GM06990 (cell line): ENCODE data around the gene PVRIG.
"Not testable (repeated sequence)": the region's sequence is repeated elsewhere in the genome, so short reads cannot be mapped to it uniquely, and the experiment has no call there.

Experiments
- DNase-seq: peaks from one replicate; pipeline ENCODE4 v3.0.0-alpha.2; 2011; ENCODE audit not compliant: insufficient read length; ENCODE audit errors: extremely low read depth
- H3K27me3 ChIP-seq: replicated peaks from 2 replicates; pipeline ENCODE4 v1.6.0; 2011; ENCODE audit warnings: low read length; ENCODE audit not compliant: control insufficient read depth, insufficient read depth
- H3K36me3 ChIP-seq: 2 replicates; pipeline ENCODE4 v1.5.1; 2011; ENCODE audit warnings: low read length; ENCODE audit not compliant: control insufficient read depth, insufficient read depth
- H3K4me3 ChIP-seq: replicated peaks from 2 replicates; pipeline ENCODE4 v1.5.1; 2011; ENCODE audit warnings: low read depth, mild to moderate bottlenecking, control low read depth, low read length
- CTCF ChIP-seq: IDR thresholded peaks from 2 replicates; pipeline ENCODE4 v1.5.1; 2011; ENCODE audit warnings: low read length, control low read depth, mild to moderate bottlenecking, inconsistent platforms; ENCODE audit not compliant: insufficient read depth, poor library complexity, severe bottlenecking

Gene PVRIG

GRCh38 chr7:100219801-100220585 lies at the start of gene PVRIG:
PVRIG (plus strand) TSS chr7:100219949; CDS start chr7:100219971, 22 bp downstream.
- not testable (repeated sequence) for H3K27me3 ChIP-seq
- peak within 1 kb of the TSS; percentile 79 for H3K4me3 ChIP-seq
- DNase-seq, result peak; percentile 51

GRCh38 chr7:100170101-100170897 lies 49.5 kb upstream of the PVRIG start:
- peaks cover 1% of the 10 kb centered on the region for H3K27me3 ChIP-seq
- no peak overlapping the region for H3K4me3 ChIP-seq
- DNase-seq, result no peak
- no peak for TF ChIP-seq CTCF
- no peaks in the 10 kb centered on the region for H3K36me3 ChIP-seq

More at GRCh38 chr7:100219801-100220585, at the start of gene PVRIG:
- H3K36me3 ChIP-seq, result peaks cover 17% of the 10 kb centered on the region

GRCh38 chr7:100171087-100171681 lies 48.6 kb upstream of the PVRIG start:
- TF ChIP-seq CTCF, result no peak
- H3K27me3 ChIP-seq, result peaks cover 1% of the 10 kb centered on the region
- no peaks in the 10 kb centered on the region for H3K36me3 ChIP-seq
- DNase-seq, result no peak
- peak overlapping the region; percentile 37 for H3K4me3 ChIP-seq

- TF ChIP-seq CTCF, result no peak
- Histone ChIP-seq H3K4me3 (peak overlapping the region; percentile 37; the same call in 1 of the 2 replicates), H3K36me3 (no peaks in the 10 kb centered on the region), H3K27me3 (peaks cover 1% of the 10 kb centered on the region)
- no peak for DNase-seq
These were observed 47.9 kb upstream of the PVRIG start for GRCh38 chr7:100171840-100172239.

- H3K27me3 ChIP-seq, result no peaks in the 10 kb centered on the region; the same call in 1 of the 2 replicates
- DNase-seq, result no peak
- H3K4me3 ChIP-seq, result no peak overlapping the region
- no peak for TF ChIP-seq CTCF
- H3K36me3 ChIP-seq, result no peaks in the 10 kb centered on the region
These were observed 45.8 kb upstream of the PVRIG start for GRCh38 chr7:100173806-100174495.
